Immature natural killer cell (primary cell): ENCODE results near the gene RETSAT. TPM values are rescaled to one million over a fixed set of nuclear protein-coding genes. Genes with fewer than 3 reads are reported as not detected.
A peak's percentile ranks its signal among the peaks of the same experiment; 100 is the strongest.

Source experiments
- DNase-seq, 3 donors: peaks; one replicate each; pipeline ENCODE4 v3.0.0; 2022; ENCODE audit warnings: mixed read lengths in 1 of 3
- H3K27ac Mint-ChIP-seq, 6 donors: one replicate each; pipeline ENCODE4 v1.8.0; 2020; ENCODE audit warnings: mixed read lengths in 6 of 6, mild to moderate bottlenecking in 5 of 6, inconsistent platforms in 4 of 6, moderate library complexity in 3 of 6
- H3K27me3 Mint-ChIP-seq, 3 donors: one replicate each; pipeline ENCODE4 v1.8.0; 2020 to 2021; ENCODE audit warnings: low read depth in 3 of 3, mild to moderate bottlenecking in 3 of 3, mixed read lengths in 3 of 3, moderate library complexity in 3 of 3, inconsistent platforms in 1 of 3
- H3K36me3 Mint-ChIP-seq, 3 donors: one replicate each; pipeline ENCODE4 v1.8.0; 2020; ENCODE audit warnings: mixed read lengths in 3 of 3, inconsistent platforms in 2 of 3, mild to moderate bottlenecking in 2 of 3
- H3K4me1 Mint-ChIP-seq, 2 donors: one replicate each; pipeline ENCODE4 v1.8.0; 2020; ENCODE audit warnings: inconsistent platforms in 2 of 2, mild to moderate bottlenecking in 2 of 2, mixed read lengths in 2 of 2, moderate library complexity in 1 of 2
- H3K4me3 Mint-ChIP-seq, 5 donors: one replicate each; pipeline ENCODE4 v1.8.0; 2020; ENCODE audit warnings: mild to moderate bottlenecking in 5 of 5, mixed read lengths in 5 of 5, inconsistent platforms in 3 of 5, moderate library complexity in 3 of 5
- H3K9me3 Mint-ChIP-seq, 6 donors: one replicate each; pipeline ENCODE4 v1.8.0; 2020; ENCODE audit warnings: mild to moderate bottlenecking in 6 of 6, mixed read lengths in 6 of 6, inconsistent platforms in 4 of 6, moderate library complexity in 3 of 6
- polyA plus RNA-seq, 3 donors: library from polyadenylated mRNA; unstranded; fragments of 300-500 nt; fragmentation: Illumina TruSeq; gene quantifications; one replicate each; pipeline ENCODE4 v1.2.3, GENCODE V29; 2021

RETSAT gene
- polyA plus RNA-seq: 10 to 100 TPM; 13.7 to 28.1 (median 23.4) TPM

GRCh38 chr2:85354286-85355072 lies at the start of gene RETSAT, which contains the start of gene ELMOD3:
TSS of gene RETSAT (minus strand) at chr2:85354528. CDS start at chr2:85354507, 21 bp downstream.
TSS of gene ELMOD3 (plus strand) at chr2:85354769. CDS start at chr2:85357199, 2,430 bp downstream.
- peak within 1 kb of the TSS; percentile 97 to 100 (median 99) for H3K27ac Mint-ChIP-seq
- peak; percentile 98 for DNase-seq
- peaks cover 5 to 10% (median 8%) of the 10 kb centered on the region in 3 donors for H3K27me3 Mint-ChIP-seq
- peaks cover 50 to 66% of the 10 kb centered on the region in 2 donors for H3K4me1 Mint-ChIP-seq
- peaks cover 18 to 32% (median 27%) of the 10 kb centered on the region in 3 donors for H3K36me3 Mint-ChIP-seq
- peak within 1 kb of the TSS; percentile 98 to 100 (median 100) for H3K4me3 Mint-ChIP-seq
- H3K9me3 Mint-ChIP-seq: no peaks in the 10 kb centered on the region

DNA sequence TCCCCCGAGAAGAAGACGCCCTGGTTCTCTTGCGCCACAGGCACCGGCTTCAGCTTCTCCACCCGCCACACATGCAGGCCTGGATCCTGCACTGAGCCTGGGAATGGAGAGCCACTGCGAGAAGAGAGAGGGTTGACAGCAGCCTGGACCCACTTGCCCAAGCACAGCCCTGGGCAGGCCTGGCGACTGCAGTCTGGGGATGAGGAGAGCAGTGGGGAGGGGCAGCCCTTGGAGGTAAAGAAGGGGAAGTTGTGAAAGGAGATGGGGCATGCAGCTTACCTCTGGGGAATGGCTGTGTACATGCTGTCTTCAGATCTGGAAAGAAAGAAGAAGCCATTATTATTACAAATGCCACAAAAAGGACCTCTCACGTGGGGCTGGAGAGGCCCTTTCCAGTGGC lies 47.5 kb upstream of the RETSAT start:
- peaks cover 3 to 17% (median 8%) of the 10 kb centered on the region in 3 donors for H3K36me3 Mint-ChIP-seq
- peaks cover 2 to 16% (median 8%) of the 10 kb centered on the region in 6 donors for H3K9me3 Mint-ChIP-seq
- H3K27ac Mint-ChIP-seq: peak overlapping the region in 1 of 6 donors; percentile 80
- H3K4me3 Mint-ChIP-seq: no peak overlapping the region
- H3K27me3 Mint-ChIP-seq: peaks cover 0 to 7% (median 7%) of the 10 kb centered on the region in 3 donors
- no peak for DNase-seq
- peaks cover 18 to 24% of the 10 kb centered on the region in 2 donors for H3K4me1 Mint-ChIP-seq

GRCh38 chr2:85401464-85401805 lies 47.1 kb upstream of the RETSAT start:
- H3K27ac Mint-ChIP-seq: no peak overlapping the region

DNA sequence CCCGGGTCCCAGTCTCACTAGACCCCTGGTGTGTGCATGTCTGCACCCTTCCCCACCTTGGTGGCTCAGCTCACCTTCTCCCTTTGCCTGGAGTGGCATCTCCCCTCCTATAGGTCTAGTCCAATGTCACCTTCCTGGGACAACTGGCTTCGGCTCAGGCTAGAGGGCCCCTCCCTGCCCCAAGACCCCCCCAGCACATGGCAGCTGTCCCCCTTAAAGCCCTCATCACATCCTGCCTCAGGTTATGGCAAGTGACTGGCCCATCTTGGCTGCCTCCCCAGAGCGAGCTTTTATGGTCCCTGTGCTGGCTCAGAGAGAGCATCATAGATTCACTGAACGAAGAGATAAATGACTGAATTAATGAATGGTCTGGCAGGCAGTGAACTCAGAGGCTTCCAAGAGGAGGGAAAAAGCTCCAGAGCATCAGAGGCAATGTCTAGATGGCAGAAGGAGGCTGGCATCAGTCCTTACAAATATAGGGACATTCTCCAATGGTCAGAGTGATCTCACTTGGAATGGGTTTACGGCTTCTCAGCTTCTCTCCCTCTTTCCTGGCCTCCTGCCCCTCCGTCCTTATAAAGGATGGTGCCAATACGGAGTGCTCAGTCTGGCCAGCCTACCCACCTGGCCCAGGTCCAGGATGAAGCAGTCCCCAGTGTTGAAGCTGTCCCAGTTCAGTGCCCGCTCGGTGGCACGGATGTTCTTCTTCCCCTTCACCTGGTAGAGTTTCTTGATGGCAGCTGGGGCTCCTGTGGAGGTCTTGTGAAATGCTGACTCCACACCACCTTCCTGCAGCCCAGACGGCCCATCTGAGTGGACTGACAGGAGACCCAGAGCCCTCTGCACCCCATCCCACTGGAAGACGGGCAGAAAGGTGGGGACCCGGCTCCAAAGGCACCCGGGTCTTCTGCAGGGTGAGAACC lies 46.5 kb upstream of the RETSAT start:
- Mint-ChIP-seq H3K36me3 (peaks cover 3 to 17% (median 8%) of the 10 kb centered on the region in 3 donors), H3K9me3 (peaks cover 2 to 16% (median 8%) of the 10 kb centered on the region in 6 donors), H3K27ac (peak overlapping the region in 1 of 6 donors; percentile 31), H3K4me3 (no peak overlapping the region), H3K4me1 (peaks cover 9 to 15% of the 10 kb centered on the region in 2 donors), H3K27me3 (peaks cover 0 to 6% (median 5%) of the 10 kb centered on the region in 3 donors)
- DNase-seq: no peak

More at GRCh38 chr2:85401464-85401805, 47.1 kb upstream of the RETSAT start:
- Mint-ChIP-seq H3K27me3 (peaks cover 0 to 7% (median 7%) of the 10 kb centered on the region in 3 donors), H3K4me1 (peaks cover 16 to 22% of the 10 kb centered on the region in 2 donors), H3K9me3 (peaks cover 2 to 16% (median 8%) of the 10 kb centered on the region in 6 donors), H3K4me3 (no peak overlapping the region), H3K36me3 (peaks cover 3 to 17% (median 8%) of the 10 kb centered on the region in 3 donors)
- DNase-seq: no peak

DNA sequence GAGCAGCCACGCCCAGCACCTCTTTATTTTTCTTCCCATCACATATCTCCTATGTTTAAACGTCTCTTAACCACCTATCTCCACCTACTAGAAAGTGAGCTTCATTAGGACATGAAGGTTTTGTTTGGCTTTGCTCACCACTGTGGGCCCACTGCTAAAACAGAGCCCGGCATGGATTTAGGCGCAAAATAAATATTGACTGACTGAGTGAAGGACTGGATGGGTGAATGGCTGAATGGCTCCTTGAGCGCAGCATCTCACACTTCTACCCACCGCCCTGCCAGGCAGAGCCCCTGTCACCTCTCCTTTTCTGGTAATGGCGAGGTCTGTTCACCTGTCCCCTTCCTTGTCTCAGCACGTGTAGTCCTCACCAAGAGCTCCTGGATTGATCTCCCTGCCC lies 45.7 kb upstream of the RETSAT start:
- Mint-ChIP-seq H3K9me3 (peaks cover 2 to 16% (median 8%) of the 10 kb centered on the region in 6 donors), H3K36me3 (peaks cover 2 to 13% (median 8%) of the 10 kb centered on the region in 3 donors), H3K4me3 (no peak overlapping the region), H3K27ac (peak overlapping the region in 1 of 6 donors; percentile 31), H3K27me3 (peaks cover 0 to 2% (median 2%) of the 10 kb centered on the region in 3 donors), H3K4me1 (peaks cover 2 to 8% of the 10 kb centered on the region in 2 donors)
- DNase-seq: no peak

DNA sequence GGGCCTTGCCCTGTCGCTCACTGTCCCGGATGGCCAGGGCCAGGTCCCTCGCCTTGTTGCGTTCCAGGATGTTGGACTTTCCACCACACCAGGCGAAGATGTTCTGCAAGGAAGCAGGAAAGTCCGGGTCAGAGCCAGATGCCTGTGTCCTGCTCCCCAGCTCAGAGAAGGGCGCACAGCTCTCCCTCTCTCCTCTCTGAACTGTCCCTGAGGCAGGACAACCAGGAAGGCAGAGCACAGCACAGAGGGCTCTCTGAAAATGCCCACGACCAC lies 44.8 kb upstream of the RETSAT start:
- Mint-ChIP-seq H3K9me3 (peaks cover under 1 to 12% (median 6%) of the 10 kb centered on the region in 6 donors), H3K4me1 (peaks cover 0 to 5% of the 10 kb centered on the region in 2 donors), H3K27ac (no peak overlapping the region), H3K27me3 (peaks cover 0 to 2% (median 2%) of the 10 kb centered on the region in 3 donors), H3K36me3 (peaks cover 0 to 11% (median 7%) of the 10 kb centered on the region in 3 donors), H3K4me3 (no peak overlapping the region)
- DNase-seq: no peak

DNA sequence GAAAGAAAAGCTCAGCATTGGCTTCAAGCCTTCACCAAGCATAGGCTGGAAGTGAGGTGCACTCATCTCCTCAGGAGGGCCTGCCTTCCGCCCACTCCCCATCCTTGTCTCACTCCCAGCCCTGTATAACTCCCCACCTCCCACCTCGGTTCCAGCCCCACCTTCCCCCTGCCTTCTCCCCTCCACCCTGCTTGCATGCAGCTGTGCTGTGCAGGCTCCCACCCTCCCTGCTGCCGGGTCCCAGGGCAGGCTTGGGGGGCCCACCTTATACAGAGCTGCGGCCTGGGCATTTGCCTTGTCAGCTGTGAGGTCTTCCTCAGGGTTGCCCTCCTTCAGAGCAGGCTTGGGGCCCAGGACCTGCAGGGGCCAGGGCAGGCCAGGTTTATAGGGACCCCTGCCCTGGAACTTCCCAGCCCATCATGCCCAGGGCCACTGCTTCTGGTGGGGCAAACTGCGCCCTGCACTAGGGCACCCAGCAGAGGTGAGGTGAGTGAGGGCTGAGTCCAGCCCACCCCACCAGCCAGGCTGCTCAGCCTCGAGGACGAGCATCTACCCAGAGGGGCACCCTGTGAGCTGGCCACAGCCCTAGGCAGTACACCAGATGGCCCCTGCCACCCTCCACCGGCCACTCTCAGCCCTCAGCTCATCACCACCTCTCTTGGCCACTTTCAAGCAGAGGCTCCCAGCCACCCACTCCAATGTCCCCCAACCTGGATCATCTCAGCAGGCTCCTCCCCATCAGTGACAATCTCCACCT lies 44.3 kb upstream of the RETSAT start:
- Mint-ChIP-seq H3K27me3 (peaks cover 0 to 2% (median 2%) of the 10 kb centered on the region in 3 donors), H3K9me3 (peaks cover 0 to 7% (median 4%) of the 10 kb centered on the region in 6 donors), H3K36me3 (peaks cover 0 to 11% (median 2%) of the 10 kb centered on the region in 3 donors), H3K4me3 (no peak overlapping the region), H3K4me1 (peaks cover 3 to 5% of the 10 kb centered on the region in 2 donors), H3K27ac (no peak overlapping the region)
- DNase-seq: no peak

GRCh38 chr2:85397925-85398331 lies 43.6 kb upstream of the RETSAT start:
- DNase-seq: no peak

GRCh38 chr2:85396531-85397470 lies 42.5 kb upstream of the RETSAT start:
- Mint-ChIP-seq H3K4me3 (no peak overlapping the region), H3K36me3 (peaks cover 0 to 4% (median 0%) of the 10 kb centered on the region in 3 donors), H3K4me1 (peaks cover 13 to 14% of the 10 kb centered on the region in 2 donors), H3K27ac (no peak overlapping the region), H3K9me3 (peaks cover 0 to 2% (median 0%) of the 10 kb centered on the region in 6 donors), H3K27me3 (peaks cover 0 to 2% (median 0%) of the 10 kb centered on the region in 3 donors)
- DNase-seq: no peak

More at GRCh38 chr2:85397925-85398331, 43.6 kb upstream of the RETSAT start:
- peaks cover 0 to 7% (median 2%) of the 10 kb centered on the region in 3 donors for H3K36me3 Mint-ChIP-seq
- peaks cover 0 to 2% (median 0%) of the 10 kb centered on the region in 3 donors for H3K27me3 Mint-ChIP-seq
- H3K9me3 Mint-ChIP-seq: peaks cover 0 to 2% (median under 1%) of the 10 kb centered on the region in 6 donors
- H3K4me3 Mint-ChIP-seq: no peak overlapping the region
- H3K27ac Mint-ChIP-seq: no peak overlapping the region
- H3K4me1 Mint-ChIP-seq: peaks cover 6 to 11% of the 10 kb centered on the region in 2 donors

- H3K4me1 Mint-ChIP-seq: peaks cover 13 to 22% of the 10 kb centered on the region in 2 donors
- DNase-seq: no peak
- H3K9me3 Mint-ChIP-seq: peaks cover 0 to 2% (median 0%) of the 10 kb centered on the region in 6 donors
- no peak overlapping the region for H3K4me3 Mint-ChIP-seq
- H3K36me3 Mint-ChIP-seq: peaks cover 0 to 4% (median 0%) of the 10 kb centered on the region in 3 donors
- H3K27me3 Mint-ChIP-seq: no peaks in the 10 kb centered on the region
- no peak overlapping the region for H3K27ac Mint-ChIP-seq
Observed at GRCh38 chr2:85395912-85396475, 41.7 kb upstream of the RETSAT start.

GRCh38 chr2:85394976-85395375 lies 40.6 kb upstream of the RETSAT start:
- H3K36me3 Mint-ChIP-seq: peaks cover 0 to 5% (median 4%) of the 10 kb centered on the region in 3 donors
- H3K9me3 Mint-ChIP-seq: peaks cover 0 to 2% (median 0%) of the 10 kb centered on the region in 6 donors
- no peak overlapping the region for H3K27ac Mint-ChIP-seq
- H3K4me1 Mint-ChIP-seq: peaks cover 13 to 22% of the 10 kb centered on the region in 2 donors
- H3K4me3 Mint-ChIP-seq: no peak overlapping the region
- no peak for DNase-seq
- no peaks in the 10 kb centered on the region for H3K27me3 Mint-ChIP-seq

DNA sequence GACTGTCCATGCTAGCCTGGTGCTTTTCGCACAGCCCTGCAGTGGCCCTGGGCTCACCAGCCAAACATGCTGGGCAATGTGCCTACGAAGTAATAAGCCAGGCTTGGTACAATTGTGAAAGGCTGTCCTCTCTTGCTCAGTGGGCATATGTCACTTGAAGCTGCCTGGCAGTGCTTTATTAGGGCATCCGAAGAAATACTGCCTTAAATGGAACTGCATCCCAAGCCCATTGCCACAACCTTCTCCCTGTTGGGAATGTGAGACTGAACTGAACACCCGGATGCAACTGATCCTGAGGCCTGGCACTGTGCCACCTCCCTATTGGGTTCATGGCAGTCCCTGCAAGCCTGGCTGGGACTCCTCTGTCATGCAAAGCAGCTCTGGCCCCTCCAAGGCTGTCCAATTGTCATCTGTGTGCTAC lies 39.9 kb upstream of the RETSAT start:
- no peak for DNase-seq
- Mint-ChIP-seq H3K4me1 (peaks cover 13 to 22% of the 10 kb centered on the region in 2 donors), H3K36me3 (peaks cover 0 to 8% (median 4%) of the 10 kb centered on the region in 3 donors), H3K9me3 (peaks cover 0 to 2% (median 0%) of the 10 kb centered on the region in 6 donors), H3K27ac (no peak overlapping the region), H3K4me3 (no peak overlapping the region), H3K27me3 (no peaks in the 10 kb centered on the region)
